Progenitor cell of endocrine pancreas (in vitro differentiated cells): ENCODE measurements around the gene ASAP2. TPM values are rescaled to one million over a fixed set of nuclear protein-coding genes. Genes with fewer than 3 reads are reported as not detected.

Source experiments
- DNase-seq: peaks from one replicate; pipeline ENCODE4 v3.0.0; 2021; ENCODE audit warnings: low spot score; ENCODE audit not compliant: unreplicated experiment
- H3K27ac Mint-ChIP-seq: 2 replicates; pipeline ENCODE4 v1.8.0; 2021; ENCODE audit warnings: mild to moderate bottlenecking, moderate library complexity, mixed read lengths
- H3K27me3 Mint-ChIP-seq: 2 replicates; pipeline ENCODE4 v1.8.0; 2021; ENCODE audit warnings: mixed read lengths
- H3K36me3 Mint-ChIP-seq: 2 replicates; pipeline ENCODE4 v1.8.0; 2022; ENCODE audit warnings: mixed read lengths; ENCODE audit not compliant: insufficient read depth
- H3K4me1 Mint-ChIP-seq: 2 replicates; pipeline ENCODE4 v1.8.0; 2021; ENCODE audit warnings: low read depth, mixed read lengths
- H3K4me3 Mint-ChIP-seq: 2 replicates; pipeline ENCODE4 v1.8.0; 2021; ENCODE audit warnings: low read depth, mild to moderate bottlenecking, moderate library complexity, mixed read lengths
- H3K9me3 Mint-ChIP-seq: 2 replicates; pipeline ENCODE4 v1.8.0; 2021; ENCODE audit warnings: low read depth, mixed read lengths
- CTCF ChIP-seq: fragments of 200-600 bp; sonication (generic); IDR thresholded peaks from one replicate; pipeline ENCODE4 v1.5.0; 2021; ENCODE audit warnings: antibody characterized with exemption, mild to moderate bottlenecking; ENCODE audit not compliant: unreplicated experiment
- total RNA-seq: library from RNA; stranded (reverse); gene quantifications from 2 replicates; pipeline ENCODE4 v1.2.1, GENCODE V29; 2021

Gene ASAP2
- total RNA-seq, 1 donor from 2014 or later: 65.4 TPM

DNA sequence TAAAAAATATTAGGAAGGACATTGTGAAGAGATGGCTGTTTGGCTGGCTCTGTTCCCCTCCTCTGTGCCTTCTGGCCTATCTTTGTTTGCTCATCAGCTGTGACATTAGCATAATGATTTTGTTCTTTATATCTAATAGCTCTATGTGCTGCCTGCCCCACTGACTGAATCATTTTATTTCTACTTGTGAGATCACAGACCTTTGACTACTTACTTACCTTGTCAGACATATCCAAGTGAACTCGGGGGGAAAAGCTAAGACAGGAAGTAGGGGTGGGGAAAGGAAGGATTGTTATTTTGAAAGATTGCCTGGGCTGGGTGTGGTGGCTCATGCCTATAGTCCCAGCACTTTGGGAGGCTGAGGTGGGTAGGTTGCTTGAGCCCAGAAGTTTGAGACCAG is 104.2 kb downstream of the ASAP2 start:
- Mint-ChIP-seq H3K4me1 (peaks cover 16% of the 10 kb centered on the region), H3K27ac (no peak overlapping the region)

DNA sequence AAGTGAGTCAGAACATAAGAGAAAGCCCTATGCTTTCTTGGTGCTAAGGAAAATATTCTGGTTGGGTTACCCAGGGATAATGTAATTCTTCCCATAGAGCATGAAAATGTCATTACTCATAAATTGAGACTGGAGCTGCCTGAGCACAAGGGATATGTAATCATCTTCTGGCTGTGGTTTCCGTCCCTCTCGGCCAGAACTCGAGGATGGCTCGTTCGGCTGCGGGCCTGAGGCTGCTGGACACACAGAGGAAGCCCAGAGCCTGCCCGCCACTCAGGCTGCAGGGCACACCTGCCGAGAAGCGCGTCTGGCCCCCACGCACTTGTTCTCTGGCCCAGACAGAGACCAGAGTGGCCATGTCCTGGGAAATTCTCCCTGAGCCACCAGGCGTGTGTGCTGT is 104.9 kb downstream of the ASAP2 start:
- Mint-ChIP-seq H3K4me1 (peaks cover 16% of the 10 kb centered on the region), H3K4me3 (no peak overlapping the region), H3K27me3 (no peaks in the 10 kb centered on the region), H3K36me3 (peaks cover 2% of the 10 kb centered on the region), H3K27ac (peak overlapping the region; percentile 23), H3K9me3 (no peaks in the 10 kb centered on the region)
- TF ChIP-seq CTCF: no peak
- DNase-seq: no peak

More for the DNA sequence above, 104.2 kb downstream of the ASAP2 start:
- H3K9me3 Mint-ChIP-seq: no peaks in the 10 kb centered on the region
- DNase-seq: no peak
- H3K36me3 Mint-ChIP-seq: peaks cover 2% of the 10 kb centered on the region
- no peak overlapping the region for H3K4me3 Mint-ChIP-seq
- H3K27me3 Mint-ChIP-seq: no peaks in the 10 kb centered on the region
- TF ChIP-seq CTCF: no peak

DNA sequence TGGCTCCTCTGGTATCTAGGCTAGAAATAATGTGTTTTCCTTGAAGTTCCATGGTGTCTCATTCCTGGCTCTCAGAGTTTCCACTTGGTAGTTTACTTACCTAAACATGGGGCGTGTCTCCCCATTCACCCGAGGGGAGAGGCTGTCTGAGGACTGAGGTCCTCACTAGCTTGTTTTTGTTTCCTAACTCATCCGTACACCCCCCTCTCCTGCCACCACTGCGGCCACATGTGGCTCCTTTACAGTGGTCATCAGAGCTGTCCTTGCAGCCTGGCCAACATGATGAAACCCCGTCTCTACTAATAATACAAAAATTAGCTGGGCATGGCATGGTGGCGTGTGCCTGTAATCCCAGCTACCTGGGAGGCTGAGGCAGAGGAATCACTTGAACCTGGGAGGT is 106.0 kb downstream of the ASAP2 start:
- H3K27ac Mint-ChIP-seq: no peak overlapping the region
- no peaks in the 10 kb centered on the region for H3K27me3 Mint-ChIP-seq
- peaks cover 2% of the 10 kb centered on the region for H3K36me3 Mint-ChIP-seq
- peaks cover 16% of the 10 kb centered on the region for H3K4me1 Mint-ChIP-seq
- no peak for DNase-seq
- H3K9me3 Mint-ChIP-seq: no peaks in the 10 kb centered on the region
- no peak overlapping the region for H3K4me3 Mint-ChIP-seq
- no peak for TF ChIP-seq CTCF

- H3K4me3 Mint-ChIP-seq: no peak overlapping the region
- DNase-seq: no peak
These were observed 106.8 kb downstream of the ASAP2 start for GRCh38 chr2:9313443-9313842.

DNA sequence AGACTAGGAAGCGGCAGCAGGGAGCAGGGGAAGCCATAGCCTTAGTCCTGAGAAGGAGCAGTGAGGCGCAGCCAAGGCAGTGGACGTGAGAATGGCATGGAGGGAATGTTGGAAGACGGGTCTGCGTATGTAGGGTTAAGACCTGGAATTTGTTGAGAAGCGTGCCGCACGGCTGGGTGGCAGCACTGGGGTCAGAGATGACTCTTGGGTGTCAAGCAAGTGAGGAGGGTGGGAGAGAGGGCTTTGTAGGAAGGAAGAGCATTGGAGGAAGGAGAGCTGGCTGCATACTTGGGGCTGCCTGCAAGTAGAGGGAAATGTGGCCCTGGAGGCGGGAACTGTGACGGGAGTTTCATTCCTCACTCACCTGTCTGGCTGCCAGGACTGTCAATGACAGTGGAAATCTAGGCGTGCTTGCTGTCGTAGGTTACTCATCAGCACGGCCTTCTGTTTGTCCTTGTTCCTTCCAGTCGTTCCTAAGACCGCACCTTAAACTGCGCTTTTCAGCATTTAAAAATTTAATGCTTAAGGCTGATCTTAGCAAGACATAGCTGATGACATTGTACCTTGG is 108.8 kb downstream of the ASAP2 start:
- H3K9me3 Mint-ChIP-seq: no peaks in the 10 kb centered on the region
- H3K4me1 Mint-ChIP-seq: peaks cover 18% of the 10 kb centered on the region
- no peak for DNase-seq
- peaks cover 6% of the 10 kb centered on the region for H3K36me3 Mint-ChIP-seq
- no peak overlapping the region for H3K4me3 Mint-ChIP-seq
- peak overlapping the region; percentile 2 for H3K27ac Mint-ChIP-seq
- no peaks in the 10 kb centered on the region for H3K27me3 Mint-ChIP-seq
- no peak for TF ChIP-seq CTCF

More at GRCh38 chr2:9313443-9313842, 106.8 kb downstream of the ASAP2 start:
- TF ChIP-seq CTCF: no peak
- Mint-ChIP-seq H3K27me3 (no peaks in the 10 kb centered on the region), H3K36me3 (peaks cover 2% of the 10 kb centered on the region), H3K9me3 (no peaks in the 10 kb centered on the region), H3K4me1 (peaks cover 16% of the 10 kb centered on the region), H3K27ac (peak overlapping the region; percentile 16)
